ENCODE measurements around the gene IL1RN. TPM values are rescaled to one million over a fixed set of nuclear protein-coding genes. Genes with fewer than 3 reads are reported as not detected.

The IL1RN gene
- total RNA-seq, 2 donors from 2014 or later: 0.60 to 1.5 TPM

- DNase-seq: no peak
- intact Hi-C loops (cut with DNase I): no loop called here
- ATAC-seq: peak in 1 of 2 donors; percentile 55
Observed at GRCh38 chr2:113124181-113124961, 3.0 kb upstream of the IL1RN start.

DNA sequence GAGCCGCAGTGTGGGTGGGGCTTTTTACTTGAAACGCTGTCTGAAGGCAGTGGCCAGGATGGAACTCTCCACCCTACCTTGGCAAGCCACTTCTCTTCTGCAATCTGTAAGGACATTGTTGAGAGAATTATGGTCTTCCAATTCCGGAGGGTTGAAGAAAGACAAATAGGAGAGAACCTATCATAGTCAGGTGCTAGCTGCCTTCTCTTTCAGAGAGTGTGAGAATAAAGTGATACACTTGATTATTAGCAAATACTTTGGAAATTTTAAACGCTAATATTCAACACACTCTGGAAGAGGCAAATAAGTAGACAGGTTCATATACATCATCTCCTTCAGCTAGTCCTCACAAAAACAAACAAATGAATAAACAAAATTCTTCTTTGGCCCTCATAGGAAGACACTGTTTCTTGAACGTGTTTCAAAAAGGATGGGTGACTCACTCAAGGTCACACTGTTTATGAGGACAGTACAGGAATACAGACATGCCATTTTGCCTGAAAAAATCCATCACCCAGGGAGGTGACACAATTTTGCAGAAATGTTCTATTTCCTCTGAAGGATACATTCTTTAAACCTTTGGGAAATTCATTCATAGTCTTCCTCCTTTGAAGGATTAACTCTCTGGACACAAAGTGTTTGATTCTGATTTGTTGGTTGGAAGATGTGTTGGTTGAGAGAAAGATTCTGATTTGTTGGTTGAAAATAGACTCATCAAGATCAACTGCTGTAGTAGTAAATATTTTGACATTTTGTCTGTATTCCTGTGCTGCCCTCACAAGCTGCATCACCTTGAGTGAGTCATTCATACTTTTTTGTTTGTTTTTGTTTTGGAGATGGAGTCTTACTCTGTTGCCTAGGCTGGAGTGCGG lies 2.2 kb upstream of the IL1RN start:
- DNase-seq (no peak), ATAC-seq (no peak)
- intact Hi-C loops (cut with DNase I): no loop called here

GRCh38 chr2:113127646-113128570 lies 510 bp downstream of the IL1RN start:
- intact Hi-C loops (cut with DNase I): no loop called here
- DNase-seq (no peak), ATAC-seq (no peak)

GRCh38 chr2:113129519-113130078 lies 2.2 kb downstream of the IL1RN start:
- DNase-seq: no peak

GRCh38 chr2:113131352-113132185 lies 4.2 kb downstream of the IL1RN start:
- ATAC-seq (no peak), DNase-seq (no peak)
- intact Hi-C loops (cut with DNase I): no loop called here

More at GRCh38 chr2:113129519-113130078, 2.2 kb downstream of the IL1RN start:
- no peak for ATAC-seq
- intact Hi-C loops (cut with DNase I): no loop called here

DNA sequence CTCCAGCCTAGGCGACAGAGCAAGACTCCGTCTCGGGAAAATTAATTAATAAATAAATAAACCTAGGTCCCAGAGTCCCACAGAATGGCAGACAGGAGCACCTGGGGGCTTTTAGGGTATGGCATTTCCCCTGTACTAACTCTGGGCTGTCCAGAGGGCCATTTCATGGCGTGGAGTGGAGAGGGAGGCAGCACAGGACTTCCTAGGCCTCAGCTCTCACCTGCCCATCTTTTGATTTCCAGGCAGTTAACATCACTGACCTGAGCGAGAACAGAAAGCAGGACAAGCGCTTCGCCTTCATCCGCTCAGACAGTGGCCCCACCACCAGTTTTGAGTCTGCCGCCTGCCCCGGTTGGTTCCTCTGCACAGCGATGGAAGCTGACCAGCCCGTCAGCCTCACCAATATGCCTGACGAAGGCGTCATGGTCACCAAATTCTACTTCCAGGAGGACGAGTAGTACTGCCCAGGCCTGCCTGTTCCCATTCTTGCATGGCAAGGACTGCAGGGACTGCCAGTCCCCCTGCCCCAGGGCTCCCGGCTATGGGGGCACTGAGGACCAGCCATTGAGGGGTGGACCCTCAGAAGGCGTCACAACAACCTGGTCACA lies 5.1 kb downstream of the IL1RN start:
- DNase-seq (no peak), ATAC-seq (no peak)
- intact Hi-C loops (cut with DNase I): no loop called here

DNA sequence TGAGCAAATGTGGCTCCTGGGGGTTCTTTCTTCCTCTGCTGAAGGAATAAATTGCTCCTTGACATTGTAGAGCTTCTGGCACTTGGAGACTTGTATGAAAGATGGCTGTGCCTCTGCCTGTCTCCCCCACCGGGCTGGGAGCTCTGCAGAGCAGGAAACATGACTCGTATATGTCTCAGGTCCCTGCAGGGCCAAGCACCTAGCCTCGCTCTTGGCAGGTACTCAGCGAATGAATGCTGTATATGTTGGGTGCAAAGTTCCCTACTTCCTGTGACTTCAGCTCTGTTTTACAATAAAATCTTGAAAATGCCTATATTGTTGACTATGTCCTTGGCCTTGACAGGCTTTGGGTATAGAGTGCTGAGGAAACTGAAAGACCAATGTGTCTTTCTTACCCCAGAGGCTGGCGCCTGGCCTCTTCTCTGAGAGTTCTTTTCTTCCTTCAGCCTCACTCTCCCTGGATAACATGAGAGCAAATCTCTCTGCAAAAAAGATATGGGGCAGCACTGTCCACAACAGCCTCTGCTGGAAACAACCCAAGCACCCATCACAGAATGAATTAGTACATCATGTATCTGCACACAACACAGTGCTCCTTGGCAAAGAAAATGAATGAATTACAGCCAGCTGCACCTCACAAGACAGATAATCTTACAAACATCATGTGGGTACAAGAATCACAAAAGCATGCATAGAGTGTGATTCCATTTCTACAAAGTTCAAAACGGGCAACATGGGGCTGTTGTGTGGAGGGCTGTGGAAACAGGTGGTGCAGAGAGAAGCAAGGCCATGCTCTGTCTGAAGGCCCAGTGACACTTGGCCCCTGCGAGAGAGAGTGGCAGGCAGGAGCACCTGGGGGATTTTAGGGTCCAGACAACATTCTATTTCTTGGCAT lies 6.6 kb downstream of the IL1RN start:
- intact Hi-C loops (cut with DNase I): no loop called here
- DNase-seq: no peak
- ATAC-seq: no peak

- DNase-seq (no peak), ATAC-seq (no peak)
- intact Hi-C loops (cut with DNase I): loop anchor here (5.0 kb wide), 3 partner anchors 63 to 238 kb away; no protein-coding TSS in a partner anchor
Observed at GRCh38 chr2:113134717-113135116, 7.3 kb downstream of the IL1RN start.

GRCh38 chr2:113135317-113135716 lies 7.9 kb downstream of the IL1RN start:
- intact Hi-C loops (cut with DNase I): loop anchor here (5.0 kb wide), 3 partner anchors 62 to 237 kb away; no protein-coding TSS in a partner anchor
- no peak for DNase-seq

GRCh38 chr2:113136828-113137775 lies 9.7 kb downstream of the IL1RN start:
- intact Hi-C loops (cut with DNase I): loop anchor here (5.0 kb wide), 3 partner anchors 60 to 235 kb away; no protein-coding TSS in a partner anchor
- ATAC-seq: peak in 1 of 2 donors; percentile 41

More at GRCh38 chr2:113135317-113135716, 7.9 kb downstream of the IL1RN start:
- no peak for ATAC-seq

GRCh38 chr2:113137827-113138226 lies 10.4 kb downstream of the IL1RN start:
- intact Hi-C loops (cut with DNase I): loop anchor here (2.0 to 5.0 kb wide), 5 partner anchors 59 to 234 kb away; no protein-coding TSS in a partner anchor
- no peak for DNase-seq
- no peak for ATAC-seq

More at GRCh38 chr2:113136828-113137775, 9.7 kb downstream of the IL1RN start:
- no peak for DNase-seq

DNA sequence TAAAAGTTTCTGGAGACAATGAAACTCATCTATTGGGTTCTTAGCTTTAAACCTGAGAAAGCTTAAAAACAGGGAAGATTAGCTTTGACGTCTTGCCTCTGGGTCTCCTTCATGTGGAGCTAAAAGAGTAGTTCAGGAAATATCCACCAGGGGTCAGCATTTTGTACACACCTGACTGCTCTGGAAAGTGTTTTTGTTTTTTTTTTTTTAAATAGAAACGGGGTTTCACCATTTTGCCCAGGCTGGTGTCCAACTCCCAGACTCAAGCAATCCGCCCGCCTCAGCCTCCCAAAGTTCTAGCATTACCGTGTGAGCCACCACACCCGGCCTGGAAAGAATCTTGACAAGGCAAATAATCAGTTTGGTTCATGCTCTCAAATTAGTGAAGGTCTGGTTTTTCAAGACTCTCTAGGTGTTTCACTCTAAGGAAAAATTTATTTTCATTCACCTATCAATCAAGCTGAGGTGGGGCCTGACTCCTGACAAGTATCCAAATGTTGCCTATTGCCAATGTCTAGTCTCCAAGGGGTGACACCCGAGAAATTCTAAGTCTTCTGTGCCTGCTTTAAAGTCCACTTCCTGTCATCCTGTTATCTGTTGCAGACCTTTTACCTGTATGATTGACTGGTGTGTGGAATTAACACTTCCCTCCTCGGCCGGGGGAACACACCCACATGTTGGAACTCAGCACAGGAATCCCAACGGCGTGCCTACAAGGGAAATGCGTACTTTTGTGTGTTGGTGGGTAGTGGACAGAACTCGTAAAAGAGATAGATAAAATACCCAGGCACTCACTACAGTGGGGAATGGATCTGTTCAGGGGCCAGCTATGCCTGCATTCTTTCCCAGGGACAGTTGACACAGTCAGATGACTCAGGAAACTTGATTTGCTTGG lies 11.3 kb downstream of the IL1RN start:
- ATAC-seq (peak; percentile 79 to 80), DNase-seq (no peak)
- intact Hi-C loops (cut with DNase I): loop anchor here (2.0 to 5.0 kb wide), 5 partner anchors 59 to 234 kb away; no protein-coding TSS in a partner anchor

DNA sequence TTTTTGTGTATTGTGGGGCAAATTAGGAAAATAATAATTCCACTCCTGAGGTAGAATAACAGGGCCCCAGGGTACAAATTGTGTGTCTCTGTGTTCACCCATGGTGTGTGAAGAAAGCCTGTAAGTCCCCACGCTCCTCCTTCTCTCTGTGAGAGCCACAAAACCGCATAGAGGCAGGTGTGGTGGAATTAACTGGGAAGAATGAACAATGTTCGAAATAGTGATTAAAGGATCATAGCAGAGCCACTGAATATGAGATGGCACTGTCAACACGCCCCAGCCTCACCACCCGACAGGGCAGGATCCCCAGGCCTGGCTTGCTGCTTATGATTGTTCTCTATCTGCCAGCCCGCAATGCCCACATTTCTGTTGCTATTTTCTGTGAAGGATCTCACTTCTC lies 14.1 kb downstream of the IL1RN start:
- ATAC-seq (no peak), DNase-seq (no peak)
- intact Hi-C loops (cut with DNase I): no loop called here

GRCh38 chr2:113142290-113142689 lies 14.9 kb downstream of the IL1RN start:
- ATAC-seq (no peak), DNase-seq (no peak)
- intact Hi-C loops (cut with DNase I): no loop called here
